Fibroblast of lung (primary cell): ENCODE data around the gene APP.

ENCODE experiments used
- CTCF ChIP-seq, 2 donors: IDR thresholded peaks in 1 of 2; conservative IDR thresholded peaks in 1 of 2; 1 replicate in 1 of 2; 2 replicates in 1 of 2; pipeline ENCODE4 v1.5.1; 2011 to 2012; ENCODE audit warnings: low read length in 2 of 2, control low read depth in 1 of 2, inconsistent platforms in 1 of 2, low read depth in 1 of 2, mild to moderate bottlenecking in 1 of 2
- EZH2 ChIP-seq: IDR thresholded peaks from 2 replicates; pipeline ENCODE4 v1.5.1; 2012; ENCODE audit warnings: low read length, control low read depth, mild to moderate bottlenecking; ENCODE audit errors: missing control alignments

- TF ChIP-seq CTCF (conservative IDR thresholded peaks at IDR 0.05 in 1 of 2, IDR thresholded peaks at IDR 0.05 in 1 of 2; ENCODE audit: low read depth in 1 of 2, low read length in 2 of 2) (no peak), EZH2 (no peak)
Measured at GRCh38 chr21:26171258-26172100, 909 bp upstream of the APP start.
